Measurements from ENCODE around the gene CRIP2.
A peak's percentile ranks its signal among the peaks of the same experiment; 100 is the strongest.

The CRIP2 gene

GRCh38 chr14:105476831-105477659, 2.4 kb downstream of the CRIP2 start:
- Histone ChIP-seq H3K4me3 (ENCODE audit: insufficient read depth, low read depth, low read length, poor library complexity, severe bottlenecking) (no peak overlapping the region), H3K9me3 (ENCODE audit: control insufficient read depth, low read length) (no peaks in the 10 kb centered on the region), H3K36me3 (ENCODE audit: control insufficient read depth, insufficient read depth, low read length) (no peaks in the 10 kb centered on the region), H3K4me1 (ENCODE audit: control insufficient read depth, insufficient read depth, low read length, poor library complexity, severe bottlenecking) (peaks cover 60% of the 10 kb centered on the region), H3K27ac (ENCODE audit: insufficient read depth, low read length, poor library complexity, severe bottlenecking) (no peak overlapping the region), H3K27me3 (replicated peaks; ENCODE audit: control insufficient read depth, insufficient read depth, low read length, poor library complexity, severe bottlenecking) (no peaks in the 10 kb centered on the region)
- no peak for DNase-seq

GRCh38 chr14:105477660-105478397, 3.2 kb downstream of the CRIP2 start:
- no peaks in the 10 kb centered on the region for H3K36me3 ChIP-seq (ENCODE audit: control insufficient read depth, insufficient read depth, low read length)
- no peaks in the 10 kb centered on the region for H3K27me3 ChIP-seq (replicated peaks; ENCODE audit: control insufficient read depth, insufficient read depth, low read length, poor library complexity, severe bottlenecking)
- peak overlapping the region; percentile 24 for H3K4me3 ChIP-seq (ENCODE audit: insufficient read depth, low read depth, low read length, poor library complexity, severe bottlenecking)
- peak; percentile 65 to 74 (median 71) for DNase-seq
- H3K27ac ChIP-seq (ENCODE audit: insufficient read depth, low read length, poor library complexity, severe bottlenecking), result peak overlapping the region; percentile 69
- no peaks in the 10 kb centered on the region for H3K9me3 ChIP-seq (ENCODE audit: control insufficient read depth, low read length)
- H3K4me1 ChIP-seq (ENCODE audit: control insufficient read depth, insufficient read depth, low read length, poor library complexity, severe bottlenecking), result peaks cover 68% of the 10 kb centered on the region

- H3K36me3 ChIP-seq (ENCODE audit: control insufficient read depth, insufficient read depth, low read length), result no peaks in the 10 kb centered on the region
- peaks cover 71% of the 10 kb centered on the region for H3K4me1 ChIP-seq (ENCODE audit: control insufficient read depth, insufficient read depth, low read length, poor library complexity, severe bottlenecking)
These were observed 4.0 kb downstream of the CRIP2 start for GRCh38 chr14:105478398-105479251.

GRCh38 chr14:105479431-105480158, 5.0 kb downstream of the CRIP2 start:
- no peak for DNase-seq

More at GRCh38 chr14:105478398-105479251, 4.0 kb downstream of the CRIP2 start:
- H3K27ac ChIP-seq (ENCODE audit: insufficient read depth, low read length, poor library complexity, severe bottlenecking), result peak overlapping the region; percentile 69
- peak overlapping the region; percentile 24 for H3K4me3 ChIP-seq (ENCODE audit: insufficient read depth, low read depth, low read length, poor library complexity, severe bottlenecking)
- no peaks in the 10 kb centered on the region for H3K27me3 ChIP-seq (replicated peaks; ENCODE audit: control insufficient read depth, insufficient read depth, low read length, poor library complexity, severe bottlenecking)
- H3K9me3 ChIP-seq (ENCODE audit: control insufficient read depth, low read length), result no peaks in the 10 kb centered on the region
- DNase-seq, result peak in 2 of 3 donors; percentile 38 to 44

GRCh38 chr14:105480199-105480746, 5.7 kb downstream of the CRIP2 start:
- no peak for DNase-seq
- Histone ChIP-seq H3K27me3 (replicated peaks; ENCODE audit: control insufficient read depth, insufficient read depth, low read length, poor library complexity, severe bottlenecking) (no peaks in the 10 kb centered on the region), H3K4me1 (ENCODE audit: control insufficient read depth, insufficient read depth, low read length, poor library complexity, severe bottlenecking) (peaks cover 80% of the 10 kb centered on the region), H3K36me3 (ENCODE audit: control insufficient read depth, insufficient read depth, low read length) (no peaks in the 10 kb centered on the region), H3K27ac (ENCODE audit: insufficient read depth, low read length, poor library complexity, severe bottlenecking) (peak overlapping the region; percentile 100), H3K9me3 (ENCODE audit: control insufficient read depth, low read length) (no peaks in the 10 kb centered on the region), H3K4me3 (ENCODE audit: insufficient read depth, low read depth, low read length, poor library complexity, severe bottlenecking) (no peak overlapping the region)

More at GRCh38 chr14:105479431-105480158, 5.0 kb downstream of the CRIP2 start:
- H3K4me3 ChIP-seq (ENCODE audit: insufficient read depth, low read depth, low read length, poor library complexity, severe bottlenecking), result no peak overlapping the region
- H3K27me3 ChIP-seq (replicated peaks; ENCODE audit: control insufficient read depth, insufficient read depth, low read length, poor library complexity, severe bottlenecking), result no peaks in the 10 kb centered on the region
- no peaks in the 10 kb centered on the region for H3K36me3 ChIP-seq (ENCODE audit: control insufficient read depth, insufficient read depth, low read length)
- H3K9me3 ChIP-seq (ENCODE audit: control insufficient read depth, low read length), result no peaks in the 10 kb centered on the region
- H3K27ac ChIP-seq (ENCODE audit: insufficient read depth, low read length, poor library complexity, severe bottlenecking), result peak overlapping the region; percentile 100
- H3K4me1 ChIP-seq (ENCODE audit: control insufficient read depth, insufficient read depth, low read length, poor library complexity, severe bottlenecking), result peaks cover 78% of the 10 kb centered on the region

GRCh38 chr14:105480807-105481801, 6.5 kb downstream of the CRIP2 start:
- H3K27me3 ChIP-seq (replicated peaks; ENCODE audit: control insufficient read depth, insufficient read depth, low read length, poor library complexity, severe bottlenecking), result no peaks in the 10 kb centered on the region
- H3K27ac ChIP-seq (ENCODE audit: insufficient read depth, low read length, poor library complexity, severe bottlenecking), result peak overlapping the region; percentile 100
- H3K9me3 ChIP-seq (ENCODE audit: control insufficient read depth, low read length), result no peaks in the 10 kb centered on the region
- H3K4me1 ChIP-seq (ENCODE audit: control insufficient read depth, insufficient read depth, low read length, poor library complexity, severe bottlenecking), result peaks cover 80% of the 10 kb centered on the region
- H3K36me3 ChIP-seq (ENCODE audit: control insufficient read depth, insufficient read depth, low read length), result no peaks in the 10 kb centered on the region
- peak; percentile 83 to 86 (median 86) for DNase-seq
- peak overlapping the region; percentile 58 for H3K4me3 ChIP-seq (ENCODE audit: insufficient read depth, low read depth, low read length, poor library complexity, severe bottlenecking)

GRCh38 chr14:105481886-105482457, 7.4 kb downstream of the CRIP2 start:
- H3K4me3 ChIP-seq (ENCODE audit: insufficient read depth, low read depth, low read length, poor library complexity, severe bottlenecking), result peak overlapping the region; percentile 28
- H3K4me1 ChIP-seq (ENCODE audit: control insufficient read depth, insufficient read depth, low read length, poor library complexity, severe bottlenecking), result peaks cover 79% of the 10 kb centered on the region
- H3K27ac ChIP-seq (ENCODE audit: insufficient read depth, low read length, poor library complexity, severe bottlenecking), result peak overlapping the region; percentile 100
- no peaks in the 10 kb centered on the region for H3K36me3 ChIP-seq (ENCODE audit: control insufficient read depth, insufficient read depth, low read length)
- H3K9me3 ChIP-seq (ENCODE audit: control insufficient read depth, low read length), result no peaks in the 10 kb centered on the region
- H3K27me3 ChIP-seq (replicated peaks; ENCODE audit: control insufficient read depth, insufficient read depth, low read length, poor library complexity, severe bottlenecking), result no peaks in the 10 kb centered on the region
- DNase-seq, result peak; percentile 95 to 97 (median 96)

- Histone ChIP-seq H3K9me3 (ENCODE audit: control insufficient read depth, low read length) (no peaks in the 10 kb centered on the region), H3K27ac (ENCODE audit: insufficient read depth, low read length, poor library complexity, severe bottlenecking) (peak overlapping the region; percentile 100), H3K4me1 (ENCODE audit: control insufficient read depth, insufficient read depth, low read length, poor library complexity, severe bottlenecking) (peaks cover 80% of the 10 kb centered on the region), H3K4me3 (ENCODE audit: insufficient read depth, low read depth, low read length, poor library complexity, severe bottlenecking) (no peak overlapping the region), H3K36me3 (ENCODE audit: control insufficient read depth, insufficient read depth, low read length) (no peaks in the 10 kb centered on the region), H3K27me3 (replicated peaks; ENCODE audit: control insufficient read depth, insufficient read depth, low read length, poor library complexity, severe bottlenecking) (no peaks in the 10 kb centered on the region)
- DNase-seq, result no peak
These were observed 8.0 kb downstream of the CRIP2 start for GRCh38 chr14:105482486-105483110.
